Occipital lobe (tissue), 2 donors: ENCODE measurements around the gene PBLD. TPM values are rescaled to one million over a fixed set of nuclear protein-coding genes. Genes with fewer than 3 reads are reported as not detected.

ENCODE experiments used
- DNase-seq: peaks from one replicate; lab custom pipeline; 2025; lab: John Stamatoyannopoulos, UW
- total RNA-seq: library from RNA; depleted of rRNA; stranded (reverse); fragments of >200 nt; gene quantifications from one replicate; pipeline ENCODE4 v1.2.3, GENCODE V29; 2014

Gene PBLD
- total RNA-seq, 1 donor from 2014 or later: 7.0 TPM

GRCh38 chr10:68235581-68235980 lies 97.1 kb downstream of the PBLD start:
- DNase-seq: no peak

GRCh38 chr10:68235111-68235510 lies 97.6 kb downstream of the PBLD start:
- DNase-seq: no peak

GRCh38 chr10:68233046-68233445 lies 99.7 kb downstream of the PBLD start:
- no peak for DNase-seq

Other genes with a start within 250 kb of the PBLD start
- not detected for gene MYPN, start 223.4 kb downstream of the PBLD start, total RNA-seq
- gene ATOH7, start 100.8 kb downstream of the PBLD start, total RNA-seq: 1.4 TPM
- 41.2 TPM for gene HNRNPH3, start 864 bp downstream of the PBLD start, total RNA-seq
- 119 TPM for gene RUFY2, start 74.3 kb upstream of the PBLD start, total RNA-seq
- 30.9 TPM for gene DNA2, start 139.0 kb upstream of the PBLD start, total RNA-seq
- gene SLC25A16, start 194.6 kb upstream of the PBLD start, total RNA-seq: 70.8 TPM
- 33.5 TPM for gene TET1, start 227.4 kb upstream of the PBLD start, total RNA-seq